Activated CD4-positive, alpha-beta memory T cell treated with anti-CD3 and anti-CD28 coated beads, Interleukin-2, amount 10 ng/mL, durations not matched to agents 7 days and 5 days (primary cell): ENCODE measurements around the gene TPD52L2. TPM values are rescaled to one million over a fixed set of nuclear protein-coding genes. Genes with fewer than 3 reads are reported as not detected.

Source experiments
- CTCF ChIA-PET: fragments of 350-600 bp; sonication (Branson Sonifier 250); formaldehyde crosslinking; loops from one replicate; lab custom pipeline; 2021; ENCODE audit warnings: antibody characterized with exemption, inconsistent platforms; lab: Charles Lee
- POLR2A ChIA-PET: fragments of 350-600 bp; sonication (Branson Sonifier 250); formaldehyde crosslinking; loops from one replicate; lab custom pipeline; 2021; ENCODE audit warnings: antibody characterized with exemption; lab: Charles Lee
- DNase-seq: peaks from one replicate; pipeline ENCODE4 v3.0.0-alpha.2; 2020
- H3K27ac Mint-ChIP-seq: one replicate; pipeline ENCODE4 v1.8.0; 2021; ENCODE audit warnings: mild to moderate bottlenecking, mixed read lengths
- H3K27me3 Mint-ChIP-seq: one replicate; pipeline ENCODE4 v1.8.0; 2021; ENCODE audit warnings: mixed read lengths
- H3K36me3 Mint-ChIP-seq: one replicate; pipeline ENCODE4 v1.8.0; 2021; ENCODE audit warnings: low read depth, mixed read lengths
- H3K4me1 Mint-ChIP-seq: one replicate; pipeline ENCODE4 v1.8.0; 2021; ENCODE audit warnings: mixed read lengths
- H3K4me3 Mint-ChIP-seq: one replicate; pipeline ENCODE4 v1.8.0; 2021; ENCODE audit warnings: mild to moderate bottlenecking, mixed read lengths
- H3K9me3 Mint-ChIP-seq: one replicate; pipeline ENCODE4 v1.8.0; 2021; ENCODE audit warnings: mixed read lengths
- total RNA-seq, 2 experiments: library from RNA; stranded (reverse); gene quantifications; one replicate each; pipeline ENCODE4 v1.2.3, GENCODE V29; 2021

TPD52L2 gene
- 10 to 100 TPM; 48.2 to 48.7 TPM for total RNA-seq

DNA sequence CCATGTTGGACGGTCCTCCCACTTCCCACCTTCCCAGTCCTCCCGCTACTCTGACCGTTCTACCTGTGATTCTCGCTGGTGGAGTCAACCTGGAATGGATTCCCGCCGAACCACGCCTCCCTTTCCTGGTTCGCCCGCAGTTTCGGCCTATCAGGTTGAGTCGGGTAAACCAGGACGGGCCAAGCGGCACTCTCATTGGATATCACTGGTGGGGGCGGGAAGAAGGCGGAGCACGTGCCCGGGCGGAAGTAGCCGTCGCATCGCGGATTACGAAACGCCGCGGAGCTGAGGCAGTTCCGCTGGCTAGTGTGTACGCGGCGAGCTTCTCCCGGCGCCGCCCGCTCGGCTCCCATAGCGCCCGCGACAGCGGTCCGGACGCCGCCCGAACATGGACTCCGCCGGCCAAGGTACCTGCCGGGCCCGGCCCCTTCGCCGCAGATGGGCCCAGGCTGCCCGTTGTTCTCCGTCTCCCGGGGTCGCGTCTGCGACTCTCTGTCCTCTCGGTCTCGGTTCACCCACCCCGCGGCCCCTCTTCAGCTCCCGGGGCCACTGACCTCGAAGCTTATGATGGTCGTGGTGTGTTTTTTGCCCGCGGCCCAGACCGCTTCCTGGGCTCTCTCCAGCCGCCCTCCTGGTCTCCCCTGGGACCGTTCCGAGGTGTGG lies at the start of gene TPD52L2:
TSS of gene TPD52L2 (plus strand) at position 293 of the 663 bp plus-strand sequence. CDS start at position 389, 96 bp downstream.
- CTCF ChIA-PET = interaction anchor here (0.6 to 3.8 kb wide), 15 partner anchors 31 to 369 kb away, joined by 3 to 29 read pairs (median 6); partner anchors contain the start of genes ARFRP1, HELZ2, PRPF6 and PTK6
- H3K9me3 Mint-ChIP-seq = no peaks in the 10 kb centered on the region

DNA sequence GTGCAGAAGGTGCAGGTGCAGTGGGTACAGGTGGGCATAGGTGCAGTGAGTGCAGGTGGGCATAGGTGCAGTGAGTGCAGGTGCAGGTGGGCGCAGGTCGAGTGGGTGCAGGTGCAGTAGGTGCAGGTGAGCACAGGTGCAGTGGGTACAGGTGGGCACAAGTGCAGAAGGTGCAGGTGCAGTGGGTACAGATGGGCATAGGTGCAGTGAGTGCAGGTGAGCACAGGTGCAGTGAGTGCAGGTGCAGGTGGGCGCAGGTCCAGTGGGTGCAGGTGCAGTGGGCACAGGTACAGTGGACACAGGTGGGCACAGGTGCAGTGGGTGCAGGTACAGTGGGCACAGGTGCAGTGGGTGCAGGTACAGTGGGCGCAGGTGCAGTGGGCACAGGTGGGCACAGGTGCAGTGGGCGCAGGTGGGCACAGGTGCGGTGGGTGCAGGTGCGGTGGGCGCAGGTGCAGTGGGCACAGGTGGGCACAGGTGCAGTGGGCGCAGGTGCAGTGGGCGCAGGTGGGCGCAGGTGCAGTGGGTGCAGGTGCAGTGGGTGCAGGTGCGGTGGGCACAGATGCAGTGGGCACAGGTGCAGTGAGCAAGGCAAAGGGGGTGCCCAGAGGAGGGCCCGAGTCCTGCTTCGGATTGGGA lies 49.3 kb upstream of the TPD52L2 start:
- Mint-ChIP-seq H3K4me3 (no peak overlapping the region), H3K9me3 (no peaks in the 10 kb centered on the region), H3K4me1 (peaks cover 2% of the 10 kb centered on the region), H3K36me3 (no peaks in the 10 kb centered on the region), H3K27me3 (no peaks in the 10 kb centered on the region), H3K27ac (no peak overlapping the region)
- DNase-seq = no peak
- CTCF ChIA-PET = no interaction called here
- POLR2A ChIA-PET = no interaction called here

More for the DNA sequence above, at the start of gene TPD52L2:
- peaks cover 35% of the 10 kb centered on the region for H3K36me3 Mint-ChIP-seq
- POLR2A ChIA-PET = interaction anchor here (0.5 to 3.3 kb wide), 32 partner anchors 10 to 344 kb away, joined by 3 to 35 read pairs (median 5); partner anchors contain the start of genes ARFRP1, DNAJC5, GMEB2 and LIME1
- peak within 1 kb of the TSS; percentile 88 for H3K27ac Mint-ChIP-seq
- H3K27me3 Mint-ChIP-seq = no peaks in the 10 kb centered on the region
- peak; percentile 99 for DNase-seq
- peaks cover 41% of the 10 kb centered on the region for H3K4me1 Mint-ChIP-seq
- peak within 1 kb of the TSS; percentile 83 for H3K4me3 Mint-ChIP-seq

DNA sequence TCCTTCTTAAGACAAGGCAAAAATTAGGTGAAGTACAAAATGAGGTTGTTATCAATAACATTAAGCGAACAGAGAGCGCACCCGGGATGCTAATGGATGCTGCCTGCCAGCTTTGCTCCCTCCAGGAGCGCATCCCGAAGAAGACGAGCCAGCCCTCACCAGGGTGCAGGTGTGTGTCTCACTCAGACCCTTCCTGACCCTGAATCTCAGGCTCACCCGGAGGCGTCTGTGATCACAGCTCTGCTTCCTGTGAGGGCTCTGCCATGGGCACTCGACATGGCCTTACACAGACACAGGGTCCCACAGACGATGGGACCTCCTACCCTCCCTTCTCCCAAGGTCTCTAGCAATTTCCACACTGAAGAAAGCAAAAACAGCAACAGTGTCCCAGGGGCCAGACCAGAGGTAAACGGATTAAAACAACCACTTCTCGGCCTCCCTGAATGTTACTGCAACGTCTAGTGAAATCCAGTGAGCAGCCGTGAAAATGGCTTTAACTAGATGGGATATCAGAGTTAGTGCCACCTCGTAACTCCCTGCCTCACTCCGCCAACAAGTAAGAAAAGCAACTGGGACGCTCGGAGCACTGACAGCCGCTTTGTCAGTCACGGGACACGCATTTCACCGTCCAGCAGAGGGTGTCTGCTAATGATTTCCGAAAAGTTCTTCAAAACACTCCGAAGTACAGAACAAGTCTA lies 45.7 kb upstream of the TPD52L2 start:
- peak overlapping the region; percentile 22 for H3K4me3 Mint-ChIP-seq
- peak overlapping the region; percentile 55 for H3K27ac Mint-ChIP-seq
- CTCF ChIA-PET = no interaction called here
- no peaks in the 10 kb centered on the region for H3K36me3 Mint-ChIP-seq
- H3K27me3 Mint-ChIP-seq = peaks cover 13% of the 10 kb centered on the region
- POLR2A ChIA-PET = no interaction called here
- H3K4me1 Mint-ChIP-seq = peaks cover 2% of the 10 kb centered on the region
- H3K9me3 Mint-ChIP-seq = no peaks in the 10 kb centered on the region
- no peak for DNase-seq

DNA sequence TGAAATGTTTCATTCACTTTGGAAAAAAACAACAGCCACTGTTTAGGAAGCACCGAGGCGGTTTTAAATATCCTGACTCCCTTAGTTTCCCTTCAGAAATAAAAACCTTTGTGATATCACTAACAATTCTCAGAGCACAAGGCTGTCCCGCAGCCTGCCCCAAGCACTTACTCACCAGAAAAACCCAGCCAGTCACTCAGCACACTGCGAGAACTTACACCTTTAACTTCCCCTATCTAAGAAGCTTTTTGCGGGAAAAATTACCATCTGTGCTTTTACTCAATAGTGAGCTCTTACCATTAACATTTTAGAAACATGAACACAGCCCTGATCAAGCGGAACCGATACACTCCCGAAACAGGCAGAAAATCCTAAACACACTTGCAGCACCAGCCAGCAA lies 43.3 kb upstream of the TPD52L2 start:
- Mint-ChIP-seq H3K9me3 (no peaks in the 10 kb centered on the region), H3K27ac (no peak overlapping the region), H3K27me3 (peaks cover 24% of the 10 kb centered on the region), H3K36me3 (no peaks in the 10 kb centered on the region), H3K4me1 (peaks cover 2% of the 10 kb centered on the region), H3K4me3 (no peak overlapping the region)
- DNase-seq = no peak
- CTCF ChIA-PET = interaction anchor here (1.0 kb wide), 1 partner anchor 27 kb away, joined by 4 read pairs; no protein-coding TSS in a partner anchor
- POLR2A ChIA-PET = interaction anchor here (0.6 kb wide), 1 partner anchor 23 kb away, joined by 3 read pairs; no protein-coding TSS in a partner anchor

DNA sequence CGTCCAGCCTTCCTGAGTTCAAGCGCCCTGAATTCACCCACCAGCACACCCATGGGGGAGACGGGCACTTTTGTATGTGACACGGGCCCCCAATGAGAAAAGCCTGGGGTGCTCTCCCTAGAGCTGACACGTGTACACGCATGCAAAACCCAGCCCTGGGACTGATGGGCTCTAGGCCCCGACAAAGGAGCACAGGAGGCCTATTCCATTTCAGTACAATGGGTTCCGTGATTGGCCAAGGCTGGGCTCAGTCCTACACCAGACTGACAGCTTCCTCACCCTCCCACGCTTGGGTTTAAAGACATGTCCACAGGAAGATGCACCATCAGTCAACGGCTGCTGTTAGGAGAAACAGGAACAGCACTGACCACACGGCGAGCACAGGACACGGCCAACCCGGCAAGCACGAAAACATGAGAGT lies 42.8 kb upstream of the TPD52L2 start:
- Mint-ChIP-seq H3K4me3 (no peak overlapping the region), H3K27me3 (peaks cover 27% of the 10 kb centered on the region), H3K4me1 (peaks cover 2% of the 10 kb centered on the region), H3K27ac (no peak overlapping the region), H3K9me3 (no peaks in the 10 kb centered on the region), H3K36me3 (no peaks in the 10 kb centered on the region)
- no peak for DNase-seq
- CTCF ChIA-PET = interaction anchor here (1.0 kb wide), 1 partner anchor 27 kb away, joined by 4 read pairs; no protein-coding TSS in a partner anchor
- POLR2A ChIA-PET = interaction anchor here (0.6 kb wide), 1 partner anchor 24 kb away, joined by 3 read pairs; no protein-coding TSS in a partner anchor

DNA sequence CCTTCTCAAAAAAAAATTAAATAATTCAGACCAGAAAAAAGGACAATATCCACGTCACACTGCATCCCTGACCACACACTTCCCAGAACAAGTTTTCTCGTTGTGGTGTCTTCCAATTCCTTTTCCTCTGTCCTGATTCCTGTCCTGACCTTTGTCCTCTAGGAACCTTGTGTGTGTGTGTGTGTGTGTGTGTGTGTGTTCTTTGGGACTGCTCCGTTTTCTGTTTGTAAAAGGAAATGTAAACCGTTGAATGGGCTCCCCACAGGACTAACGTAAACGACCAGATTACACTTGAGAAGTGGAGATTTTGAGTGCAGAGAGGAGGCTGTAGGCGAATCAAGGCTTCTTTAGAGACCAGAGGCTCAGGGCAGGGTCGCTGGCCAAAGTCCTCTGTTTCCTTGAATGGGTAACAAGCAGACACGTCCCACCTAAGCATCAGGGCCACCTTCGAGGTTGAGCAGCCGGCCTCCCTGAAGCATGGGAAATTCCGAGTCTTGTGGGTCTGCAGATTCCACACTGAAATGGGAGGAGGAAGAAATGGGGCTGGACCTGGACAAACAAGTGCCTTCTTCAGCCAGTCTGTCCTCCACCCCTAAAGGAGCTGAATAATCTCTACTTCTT lies 41.3 kb upstream of the TPD52L2 start:
- no peak overlapping the region for H3K4me3 Mint-ChIP-seq
- H3K4me1 Mint-ChIP-seq = peaks cover 2% of the 10 kb centered on the region
- H3K27ac Mint-ChIP-seq = no peak overlapping the region
- H3K27me3 Mint-ChIP-seq = peaks cover 37% of the 10 kb centered on the region
- CTCF ChIA-PET = no interaction called here
- H3K9me3 Mint-ChIP-seq = no peaks in the 10 kb centered on the region
- H3K36me3 Mint-ChIP-seq = no peaks in the 10 kb centered on the region
- POLR2A ChIA-PET = no interaction called here
- DNase-seq = no peak

DNA sequence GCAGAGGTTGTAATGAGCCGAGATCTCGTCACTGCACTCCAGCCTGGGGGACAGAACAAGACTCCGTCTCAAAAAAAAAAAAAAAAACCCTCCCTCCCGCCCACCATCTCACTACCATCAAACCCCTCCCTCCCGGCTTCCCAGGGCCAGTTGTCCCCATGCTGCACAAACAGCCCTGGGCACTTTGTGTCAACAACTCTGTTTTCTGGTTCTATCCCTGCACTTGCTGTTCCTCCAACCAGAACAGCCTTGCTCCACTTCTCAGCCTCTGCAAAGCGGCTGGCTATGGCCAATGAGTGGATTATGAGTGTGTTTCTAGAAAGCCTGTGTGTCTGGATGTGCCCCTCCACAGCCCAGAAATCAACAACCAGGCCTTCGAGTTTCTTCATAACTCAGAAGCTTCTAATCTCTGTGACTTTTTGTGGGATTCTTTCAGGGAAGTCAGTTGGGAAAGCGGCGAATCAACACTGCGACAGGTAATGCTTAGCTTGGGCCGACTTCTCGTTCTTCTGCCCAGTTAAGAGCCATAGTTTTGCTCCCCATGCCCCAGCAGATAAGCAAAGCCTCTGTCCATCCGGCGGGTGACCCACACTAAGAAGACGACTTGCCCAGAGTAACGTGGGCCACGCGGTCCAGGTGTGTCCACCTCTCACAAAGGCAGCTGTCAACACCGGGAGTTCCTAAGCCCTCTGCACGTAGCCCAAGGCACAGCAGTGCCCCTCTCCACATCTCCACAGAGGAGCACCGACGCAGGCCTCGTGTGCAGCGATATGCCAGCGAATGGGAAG lies 39.5 kb upstream of the TPD52L2 start:
- CTCF ChIA-PET = no interaction called here
- H3K9me3 Mint-ChIP-seq = no peaks in the 10 kb centered on the region
- H3K4me1 Mint-ChIP-seq = peaks cover 10% of the 10 kb centered on the region
- peaks cover 51% of the 10 kb centered on the region for H3K27me3 Mint-ChIP-seq
- no peak overlapping the region for H3K27ac Mint-ChIP-seq
- DNase-seq = no peak
- POLR2A ChIA-PET = no interaction called here
- peaks cover 4% of the 10 kb centered on the region for H3K36me3 Mint-ChIP-seq
- H3K4me3 Mint-ChIP-seq = no peak overlapping the region

DNA sequence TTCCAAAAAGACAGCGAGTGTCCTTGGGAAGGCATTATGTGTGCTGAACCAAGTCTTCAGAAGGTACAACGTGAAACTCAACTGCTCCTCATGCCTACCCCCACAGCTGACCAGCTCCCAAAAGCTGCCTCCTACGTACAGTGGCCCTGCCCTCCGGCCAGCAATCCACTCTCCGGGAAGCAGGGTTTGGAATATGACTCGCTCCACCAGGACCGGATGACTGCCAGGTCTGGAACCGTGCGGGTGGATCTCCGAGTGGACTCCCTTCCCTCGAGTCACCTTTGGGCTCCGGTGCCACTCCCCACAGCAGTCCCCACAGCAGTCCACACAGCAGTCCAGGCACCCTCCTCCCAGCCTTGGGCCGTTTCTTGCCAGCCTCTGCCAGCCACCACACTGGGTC lies 38.3 kb upstream of the TPD52L2 start:
- no peaks in the 10 kb centered on the region for H3K9me3 Mint-ChIP-seq
- POLR2A ChIA-PET = no interaction called here
- CTCF ChIA-PET = no interaction called here
- H3K27ac Mint-ChIP-seq = no peak overlapping the region
- H3K4me3 Mint-ChIP-seq = no peak overlapping the region
- peaks cover 50% of the 10 kb centered on the region for H3K27me3 Mint-ChIP-seq
- no peak for DNase-seq
- H3K4me1 Mint-ChIP-seq = peaks cover 10% of the 10 kb centered on the region
- H3K36me3 Mint-ChIP-seq = peaks cover 4% of the 10 kb centered on the region

DNA sequence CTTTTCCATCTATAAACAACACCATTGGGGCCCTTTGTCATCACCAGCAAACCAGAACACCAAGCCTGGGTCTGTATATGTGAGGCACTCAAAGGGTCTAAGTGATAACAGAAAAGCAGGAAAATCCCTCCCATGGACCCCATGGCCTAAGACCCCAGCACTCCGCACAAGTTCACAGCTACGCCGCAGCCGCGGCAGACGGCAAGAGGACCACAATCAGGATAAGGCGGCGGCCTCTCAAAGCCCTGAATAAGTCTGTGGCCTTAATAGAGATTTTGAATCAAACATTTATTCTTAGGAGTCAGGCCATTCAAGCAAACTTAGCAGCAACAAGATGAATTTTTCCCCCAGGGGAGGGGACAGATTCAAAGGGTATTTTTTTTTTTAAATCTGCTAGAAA lies 36.9 kb upstream of the TPD52L2 start:
- Mint-ChIP-seq H3K4me1 (peaks cover 10% of the 10 kb centered on the region), H3K4me3 (no peak overlapping the region), H3K27ac (no peak overlapping the region), H3K27me3 (peaks cover 55% of the 10 kb centered on the region), H3K9me3 (no peaks in the 10 kb centered on the region), H3K36me3 (peaks cover 4% of the 10 kb centered on the region)
- ChIA-PET POLR2A (no interaction called here), CTCF (interaction anchor here (0.6 kb wide), 1 partner anchor 289 kb away, joined by 4 read pairs; no protein-coding TSS in a partner anchor)
- DNase-seq = no peak

DNA sequence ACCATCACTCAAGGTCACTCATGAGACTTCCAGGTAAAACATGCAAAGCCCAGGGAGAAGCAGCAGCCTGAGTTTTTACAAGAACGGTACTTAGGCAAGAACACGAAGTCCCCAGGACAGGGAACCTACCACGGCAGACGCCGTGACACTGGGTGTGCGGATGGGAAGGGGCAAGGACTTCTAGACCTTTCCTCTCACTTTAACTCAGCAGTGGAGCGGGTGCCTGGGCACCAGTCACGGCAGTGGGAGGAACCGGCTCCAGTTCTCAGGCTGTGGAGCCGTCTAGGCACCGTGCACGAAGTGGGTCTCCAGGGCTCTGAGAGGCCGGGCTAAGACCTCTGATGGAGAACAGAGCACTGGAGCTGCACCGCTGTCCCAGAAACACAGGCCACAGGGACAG lies 36.5 kb upstream of the TPD52L2 start:
- no peak for DNase-seq
- no peak overlapping the region for H3K4me3 Mint-ChIP-seq
- no peak overlapping the region for H3K27ac Mint-ChIP-seq
- H3K27me3 Mint-ChIP-seq = peaks cover 56% of the 10 kb centered on the region
- H3K36me3 Mint-ChIP-seq = peaks cover 4% of the 10 kb centered on the region
- H3K9me3 Mint-ChIP-seq = no peaks in the 10 kb centered on the region
- ChIA-PET POLR2A (no interaction called here), CTCF (no interaction called here)
- H3K4me1 Mint-ChIP-seq = peaks cover 10% of the 10 kb centered on the region

DNA sequence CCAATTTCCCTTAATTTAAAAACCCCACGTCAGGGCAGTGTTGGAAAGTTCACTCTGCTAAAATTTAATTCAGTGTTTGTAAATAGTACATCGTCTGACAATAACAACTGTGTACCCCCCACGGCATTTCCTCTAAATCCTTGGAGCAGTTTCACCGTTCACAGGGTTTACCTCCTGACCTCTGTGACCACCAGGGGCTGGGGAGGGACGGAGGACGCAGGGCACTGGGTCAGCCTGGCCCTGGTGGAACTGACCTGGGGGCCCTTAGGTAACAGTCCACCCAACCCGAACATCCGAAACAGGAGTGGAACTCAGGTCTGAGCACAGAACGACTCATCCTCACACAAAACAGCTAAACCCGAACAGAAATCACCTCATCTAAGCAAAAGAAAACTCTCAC lies 36.1 kb upstream of the TPD52L2 start:
- H3K27me3 Mint-ChIP-seq = peaks cover 56% of the 10 kb centered on the region
- no peak for DNase-seq
- no peak overlapping the region for H3K27ac Mint-ChIP-seq
- H3K4me1 Mint-ChIP-seq = peaks cover 10% of the 10 kb centered on the region
- CTCF ChIA-PET = interaction anchor here (1.3 kb wide), 1 partner anchor 121 kb away, joined by 3 read pairs; the partner anchor contains the start of genes ARFRP1 and ZGPAT
- POLR2A ChIA-PET = interaction anchor here (0.9 kb wide), 1 partner anchor 87 kb away, joined by 3 read pairs; no protein-coding TSS in a partner anchor
- H3K36me3 Mint-ChIP-seq = peaks cover 4% of the 10 kb centered on the region
- H3K9me3 Mint-ChIP-seq = no peaks in the 10 kb centered on the region
- H3K4me3 Mint-ChIP-seq = no peak overlapping the region

DNA sequence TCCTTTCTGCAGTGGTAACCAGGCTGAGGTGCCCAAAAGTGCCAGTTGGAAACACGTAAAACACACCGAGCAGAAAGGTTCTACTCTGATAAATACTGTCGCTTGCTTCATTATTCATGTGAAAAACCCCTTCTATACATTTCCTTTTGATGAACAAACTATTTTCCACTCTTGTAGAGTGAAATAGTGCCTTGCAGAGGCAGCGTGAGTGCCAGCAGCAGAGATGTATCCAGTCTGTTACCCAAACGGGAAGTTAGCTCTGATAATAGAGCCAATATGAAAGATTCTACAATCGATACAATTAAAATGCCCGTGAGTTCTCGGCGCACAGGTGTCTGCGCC lies 35.5 kb upstream of the TPD52L2 start:
- ChIA-PET POLR2A (interaction anchor here (0.9 kb wide), 1 partner anchor 87 kb away, joined by 3 read pairs; no protein-coding TSS in a partner anchor), CTCF (interaction anchor here (1.3 kb wide), 1 partner anchor 122 kb away, joined by 3 read pairs; the partner anchor contains the start of genes ARFRP1 and ZGPAT)
- H3K27me3 Mint-ChIP-seq = peaks cover 55% of the 10 kb centered on the region
- H3K27ac Mint-ChIP-seq = no peak overlapping the region
- DNase-seq = no peak
- H3K4me1 Mint-ChIP-seq = peaks cover 10% of the 10 kb centered on the region
- no peaks in the 10 kb centered on the region for H3K9me3 Mint-ChIP-seq
- peaks cover 4% of the 10 kb centered on the region for H3K36me3 Mint-ChIP-seq
- H3K4me3 Mint-ChIP-seq = peak overlapping the region; percentile 79
